ENCODE data around the gene NSD1. TPM values are rescaled to one million over a fixed set of nuclear protein-coding genes. Genes with fewer than 3 reads are reported as not detected.

The NSD1 gene
- total and polyA plus RNA-seq, 2 of the 8 experiments (the other 6 are each of a cell fraction or from before 2014, with no cell fraction given), result 22.8 to 168 TPM

DNA sequence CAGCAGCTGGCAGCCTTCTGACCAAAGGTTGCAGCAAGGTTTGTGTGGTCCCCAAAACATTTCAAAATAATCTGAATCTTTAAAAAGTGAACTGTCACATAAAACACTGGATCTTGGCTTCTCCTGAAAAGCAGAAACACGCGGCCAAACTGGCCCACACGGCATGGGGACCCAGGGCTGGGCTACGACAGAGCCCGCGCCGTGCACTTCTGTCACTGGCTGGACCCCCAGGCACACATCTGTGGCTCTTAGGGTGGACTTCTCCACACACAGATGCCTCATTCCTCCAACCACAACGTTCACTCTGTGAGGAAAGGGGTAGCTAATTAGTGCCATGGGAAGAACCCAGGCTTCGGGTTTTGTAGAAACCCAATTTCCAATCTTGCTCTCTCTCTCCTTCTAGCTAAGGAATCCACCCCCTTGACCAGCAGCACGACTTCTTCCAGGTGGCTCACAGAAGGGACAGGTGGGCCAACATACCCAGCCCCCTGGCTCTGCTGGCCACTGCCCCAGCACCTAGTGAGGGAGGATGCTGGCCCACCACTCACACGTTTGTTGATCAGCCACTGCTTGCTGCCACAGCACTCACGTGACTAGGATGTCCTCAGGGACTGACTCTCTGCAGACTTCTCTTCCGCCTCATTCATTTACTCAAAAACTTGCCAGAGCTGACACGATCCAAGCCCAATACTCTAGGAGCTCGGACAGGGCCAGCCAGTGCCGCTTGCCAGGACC lies 200.0 kb downstream of the NSD1 start:
- no peak overlapping the region for H2BK12ac ChIP-seq (ENCODE audit: low read depth, low read length)
- H3K36me3 ChIP-seq (ENCODE audit: control insufficient read depth in 2 of 4, insufficient read depth in 4 of 4, low read length in 3 of 4), result peaks cover 19 to 37% (median 32%) of the 10 kb centered on the region in 4 experiments
- no peak overlapping the region for H2BK120ac ChIP-seq (replicated peaks; ENCODE audit: low read depth, low read length)
- no peak overlapping the region for H2BK20ac ChIP-seq (ENCODE audit: low read length)
- H3K4me1 ChIP-seq (replicated peaks in 1 of 4; ENCODE audit: control insufficient read depth in 3 of 4, insufficient read depth in 4 of 4, low read length in 3 of 4), result peaks cover 0 to 3% (median 1%) of the 10 kb centered on the region in 4 experiments; a peak in 4 of 7 replicates
- H4K91ac ChIP-seq (replicated peaks; ENCODE audit: insufficient read length, low read length), result no peak overlapping the region
- no peak overlapping the region for H3K14ac ChIP-seq (ENCODE audit: insufficient read length)
- H4K8ac ChIP-seq (ENCODE audit: extremely low read depth, insufficient read depth, low read length), result no peak overlapping the region
- CTCF ChIA-PET (ENCODE audit: partially characterized antibody), result interaction anchor here (0.5 to 10.3 kb wide), 4 partner anchors 17 to 1659 kb away, joined by 3 to 100 read pairs (median 10); no protein-coding TSS in a partner anchor
- H4K20me1 ChIP-seq (replicated peaks in 1 of 2; ENCODE audit: control insufficient read depth in 1 of 2, insufficient read depth in 2 of 2, low read length in 2 of 2), result peaks cover 0 to 9% of the 10 kb centered on the region in 2 experiments
- H3K9ac ChIP-seq (replicated peaks in 1 of 4; ENCODE audit: extremely low read depth in 1 of 4, low read depth in 3 of 4, low read length in 3 of 4), result no peak overlapping the region
- H2BK15ac ChIP-seq (ENCODE audit: low read length), result no peak overlapping the region
- H3K4ac ChIP-seq (replicated peaks; ENCODE audit: insufficient read length, low read depth, low read length), result no peak overlapping the region
- 91% methylated on average over 15 of the region's 16 CpGs; no CpG with 5 or more reads in 1 of the 2 experiments for WGBS, 2 experiments (ENCODE audit: extremely low coverage in 1 of 2, insufficient coverage in 1 of 2, insufficient read length in 1 of 2, insufficient replicate concordance in 2 of 2, low coverage in 1 of 2, low lambda C conversion rate in 2 of 2, missing lambda C conversion rate in 1 of 2)
- H3K23me2 ChIP-seq (ENCODE audit: low read depth, low read length), result no peaks in the 10 kb centered on the region
- no peak overlapping the region for H3K18ac ChIP-seq (ENCODE audit: extremely low read depth, low read length)
- H3K27me3 ChIP-seq (replicated peaks in 1 of 4; ENCODE audit: control insufficient read depth in 3 of 4, extremely low read depth in 1 of 4, insufficient read depth in 3 of 4, low read length in 3 of 4), result no peaks in the 10 kb centered on the region
- no peak overlapping the region for H3K4me3 ChIP-seq (ENCODE audit: extremely low read depth in 1 of 4, insufficient read depth in 2 of 4, low read depth in 3 of 4, low read length in 4 of 4)
- no peak overlapping the region for H2AK5ac ChIP-seq (ENCODE audit: low read depth, low read length)
- H3K79me2 ChIP-seq (ENCODE audit: control insufficient read depth in 1 of 2, insufficient read depth in 2 of 2, low read length in 2 of 2), result no peaks in the 10 kb centered on the region
- H3K27ac ChIP-seq (ENCODE audit: low read depth, low read length), result no peak overlapping the region
- H3K9me3 ChIP-seq (ENCODE audit: insufficient read depth in 2 of 2, low read depth in 1 of 2, low read length in 1 of 2), result no peaks in the 10 kb centered on the region
- no peak overlapping the region for H3K23ac ChIP-seq (ENCODE audit: insufficient read length)
- H4K5ac ChIP-seq (ENCODE audit: insufficient read length, low read depth, low read length), result no peak overlapping the region
- POLR2A ChIA-PET (ENCODE audit: partially characterized antibody), result interaction anchor here (0.6 to 1.0 kb wide), 3 partner anchors 14 to 194 kb away, joined by 3 read pairs; no protein-coding TSS in a partner anchor
- H2BK5ac ChIP-seq (ENCODE audit: low read depth, low read length), result no peak overlapping the region
- DNase-seq (ENCODE audit: low read depth in 1 of 2, low spot score in 2 of 2) (no peak), FAIRE-seq (no peak)
- no peak overlapping the region for H3K4me2 ChIP-seq (ENCODE audit: insufficient read depth in 1 of 2, low read depth in 2 of 2, low read length in 2 of 2)
- peaks cover 2% of the 10 kb centered on the region; the same call in 1 of the 2 replicates for H3K79me1 ChIP-seq (ENCODE audit: low read depth, low read length)
- H2AFZ ChIP-seq (ENCODE audit: low read length), result no peak overlapping the region
- H3K56ac ChIP-seq (replicated peaks; ENCODE audit: insufficient read length, low read depth, low read length), result no peak overlapping the region
- TF ChIP-seq POLR2AphosphoS5 (IDR thresholded peaks at IDR 0.05; ENCODE audit: low read depth, low read length) (no peak), SIN3A (conservative IDR thresholded peaks at IDR 0.05 in 1 of 2, IDR thresholded peaks at IDR 0.05 in 1 of 2; ENCODE audit: low read depth in 1 of 2, low read length in 2 of 2) (no peak), CTBP2 (IDR thresholded peaks at IDR 0.05; ENCODE audit: borderline replicate concordance, insufficient read depth, insufficient read length, low read length) (no peak), JUN (IDR thresholded peaks at IDR 0.05; ENCODE audit: low read depth, low read length) (no peak), JUND (IDR thresholded peaks at IDR 0.05; ENCODE audit: low read length) (no peak), POLR2A (IDR thresholded peaks at IDR 0.05; ENCODE audit: control extremely low read depth in 1 of 2, low read depth in 2 of 2, low read length in 2 of 2) (no peak), RFX5 (IDR thresholded peaks at IDR 0.05; ENCODE audit: borderline replicate concordance, low read depth, low read length) (no peak), SP2 (IDR thresholded peaks at IDR 0.05; ENCODE audit: low read length) (no peak), SIRT6 (IDR thresholded peaks at IDR 0.05; ENCODE audit: low read length) (no peak), TEAD4 (IDR thresholded peaks at IDR 0.05; ENCODE audit: low read depth, low read length) (no peak), FOSL1 (IDR thresholded peaks at IDR 0.05; ENCODE audit: insufficient read depth, low read depth, low read length) (no peak), POU5F1 (IDR thresholded peaks at IDR 0.05; ENCODE audit: low read depth, low read length) (no peak), TCF12 (IDR thresholded peaks at IDR 0.05; ENCODE audit: low read depth, low read length) (no peak), GABPA (IDR thresholded peaks at IDR 0.05; ENCODE audit: borderline replicate concordance, insufficient read depth, low read length) (no peak)
